ENCODE measurements around the gene LGALS4.

GRCh38 chr19:38812009-38812840 is 520 bp downstream of the LGALS4 start:
- TF ChIP-seq, protein P1, sequence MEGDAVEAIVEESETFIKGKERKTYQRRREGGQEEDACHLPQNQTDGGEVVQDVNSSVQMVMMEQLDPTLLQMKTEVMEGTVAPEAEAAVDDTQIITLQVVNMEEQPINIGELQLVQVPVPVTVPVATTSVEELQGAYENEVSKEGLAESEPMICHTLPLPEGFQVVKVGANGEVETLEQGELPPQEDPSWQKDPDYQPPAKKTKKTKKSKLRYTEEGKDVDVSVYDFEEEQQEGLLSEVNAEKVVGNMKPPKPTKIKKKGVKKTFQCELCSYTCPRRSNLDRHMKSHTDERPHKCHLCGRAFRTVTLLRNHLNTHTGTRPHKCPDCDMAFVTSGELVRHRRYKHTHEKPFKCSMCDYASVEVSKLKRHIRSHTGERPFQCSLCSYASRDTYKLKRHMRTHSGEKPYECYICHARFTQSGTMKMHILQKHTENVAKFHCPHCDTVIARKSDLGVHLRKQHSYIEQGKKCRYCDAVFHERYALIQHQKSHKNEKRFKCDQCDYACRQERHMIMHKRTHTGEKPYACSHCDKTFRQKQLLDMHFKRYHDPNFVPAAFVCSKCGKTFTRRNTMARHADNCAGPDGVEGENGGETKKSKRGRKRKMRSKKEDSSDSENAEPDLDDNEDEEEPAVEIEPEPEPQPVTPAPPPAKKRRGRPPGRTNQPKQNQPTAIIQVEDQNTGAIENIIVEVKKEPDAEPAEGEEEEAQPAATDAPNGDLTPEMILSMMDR (conservative IDR thresholded peaks at IDR 0.05; ENCODE audit: low read length), result no peak
- TF ChIP-seq EZH2phosphoT487 (IDR thresholded peaks at IDR 0.05; ENCODE audit: borderline replicate concordance, low read depth, low read length), result no peak
